HepG2 (cell line): Measurements from ENCODE around the gene CSNK1G3. TPM values are rescaled to one million over a fixed set of nuclear protein-coding genes. Genes with fewer than 3 reads are reported as not detected.

ENCODE experiments used
- GABPA ChIP-seq, 2 experiments: IDR thresholded peaks; 2 replicates each; pipeline ENCODE4 v1.6.1; 2011 to 2016; ENCODE audit warnings: low read depth in 2 of 2, low read length in 1 of 2, missing biosample characterization in 1 of 2, missing genetic modification characterization in 1 of 2
- GATAD2A ChIP-seq: IDR thresholded peaks from 2 replicates; pipeline ENCODE4 v1.6.1; 2016
- HNRNPK ChIP-seq: fragments of 200-400 bp; formaldehyde crosslinking; IDR thresholded peaks from 2 replicates; pipeline ENCODE4 v1.6.1; 2018; ENCODE audit warnings: low read length, low read depth, moderate library complexity, mild to moderate bottlenecking; ENCODE audit not compliant: poor library complexity, severe bottlenecking
- IKZF5 ChIP-seq: IDR thresholded peaks from 2 replicates; pipeline ENCODE4 v1.6.1; 2018; ENCODE audit warnings: missing genetic modification reagents, mild to moderate bottlenecking, missing compliant biosample characterization
- IRF9 ChIP-seq: sonication (generic); formaldehyde crosslinking; IDR thresholded peaks from 2 replicates; pipeline ENCODE4 v1.8.0; 2022; ENCODE audit warnings: missing genetic modification reagents, mild to moderate bottlenecking, borderline replicate concordance
- NAIF1 ChIP-seq: sonication (generic); formaldehyde crosslinking; IDR thresholded peaks from 2 replicates; pipeline ENCODE4 v1.5.0; 2020; ENCODE audit warnings: mild to moderate bottlenecking, missing genetic modification reagents, borderline replicate concordance
- PAWR ChIP-seq: sonication (generic); formaldehyde crosslinking; IDR thresholded peaks from 2 replicates; pipeline ENCODE4 v1.4.0; 2020; ENCODE audit warnings: missing genetic modification reagents, mild to moderate bottlenecking, borderline replicate concordance
- RAD21 ChIP-seq: fragments of 450-650 bp; formaldehyde crosslinking; IDR thresholded peaks from 2 replicates; pipeline ENCODE4 v1.5.0; 2020; ENCODE audit warnings: mild to moderate bottlenecking
- SOX5 ChIP-seq: IDR thresholded peaks from 2 replicates; pipeline ENCODE4 v1.6.1; 2016; ENCODE audit warnings: borderline replicate concordance
- SRSF1 ChIP-seq: fragments of 200-400 bp; formaldehyde crosslinking; optimal IDR thresholded peaks from 2 replicates; pipeline ENCODE3; 2017; ENCODE audit warnings: mild to moderate bottlenecking, low read depth, low read length, moderate library complexity
- ZBTB38 ChIP-seq: sonication (generic); formaldehyde crosslinking; IDR thresholded peaks from 2 replicates; pipeline ENCODE4 v1.5.1; 2020; ENCODE audit warnings: mild to moderate bottlenecking, missing genetic modification reagents
- ZBTB40 ChIP-seq, 2 experiments: fragments of 450-650 bp in 1 of 2; sonication (generic) in 1 of 2; formaldehyde crosslinking in 1 of 2; IDR thresholded peaks; 2 replicates each; pipeline versions ENCODE4 v1.6.1 to v1.8.0; 2016 to 2022; ENCODE audit warnings: antibody characterized with exemption in 1 of 2, mild to moderate bottlenecking in 1 of 2, missing genetic modification reagents in 1 of 2
- ZNF101 ChIP-seq: sonication (generic); formaldehyde crosslinking; IDR thresholded peaks from 2 replicates; pipeline ENCODE4 v1.4.0; 2020; ENCODE audit warnings: mild to moderate bottlenecking, low read depth, missing genetic modification reagents, borderline replicate concordance
- ZNF251 ChIP-seq: sonication (generic); formaldehyde crosslinking; IDR thresholded peaks from 2 replicates; pipeline ENCODE4 v1.9.0; 2021; ENCODE audit warnings: mild to moderate bottlenecking, missing genetic modification reagents
- ZNF724P ChIP-seq: sonication (generic); formaldehyde crosslinking; IDR thresholded peaks from 2 replicates; pipeline ENCODE4 v1.8.0; 2022; ENCODE audit warnings: missing genetic modification reagents, borderline replicate concordance
- ZNF792 ChIP-seq: IDR thresholded peaks from 2 replicates; pipeline ENCODE4 v1.6.1; 2016
- polyA plus RNA-seq, 8 experiments: library from polyadenylated mRNA; depleted of rRNA in 3 of 8; stranded (reverse) in 7 of 8; unstranded in 1 of 8; fragments of >200 nt; fragmentation: Illumina TruSeq in 4 of 8; extraction: Trizol in 4 of 8; gene quantifications; 2 replicates each; pipeline versions ENCODE4 v1.2.1 to v1.2.3, GENCODE V29; 2011 to 2016; ENCODE audit warnings: low read depth in 4 of 8, missing spikeins in 1 of 8, mixed read lengths in 1 of 8; ENCODE audit not compliant: insufficient read depth in 1 of 8
- total RNA-seq, 5 experiments: library from RNA; depleted of rRNA; stranded (reverse); fragments of >200 nt; fragmentation: Illumina TruSeq; extraction: Trizol; gene quantifications; 2 replicates each; pipeline ENCODE4 v1.2.3, GENCODE V29; 2016; ENCODE audit warnings: low read depth in 1 of 5

Gene CSNK1G3
- total and polyA plus RNA-seq, 2 of the 13 experiments (the other 11 are each of a cell fraction or from before 2014, with no cell fraction given): 11.3 to 31.5 TPM

DNA sequence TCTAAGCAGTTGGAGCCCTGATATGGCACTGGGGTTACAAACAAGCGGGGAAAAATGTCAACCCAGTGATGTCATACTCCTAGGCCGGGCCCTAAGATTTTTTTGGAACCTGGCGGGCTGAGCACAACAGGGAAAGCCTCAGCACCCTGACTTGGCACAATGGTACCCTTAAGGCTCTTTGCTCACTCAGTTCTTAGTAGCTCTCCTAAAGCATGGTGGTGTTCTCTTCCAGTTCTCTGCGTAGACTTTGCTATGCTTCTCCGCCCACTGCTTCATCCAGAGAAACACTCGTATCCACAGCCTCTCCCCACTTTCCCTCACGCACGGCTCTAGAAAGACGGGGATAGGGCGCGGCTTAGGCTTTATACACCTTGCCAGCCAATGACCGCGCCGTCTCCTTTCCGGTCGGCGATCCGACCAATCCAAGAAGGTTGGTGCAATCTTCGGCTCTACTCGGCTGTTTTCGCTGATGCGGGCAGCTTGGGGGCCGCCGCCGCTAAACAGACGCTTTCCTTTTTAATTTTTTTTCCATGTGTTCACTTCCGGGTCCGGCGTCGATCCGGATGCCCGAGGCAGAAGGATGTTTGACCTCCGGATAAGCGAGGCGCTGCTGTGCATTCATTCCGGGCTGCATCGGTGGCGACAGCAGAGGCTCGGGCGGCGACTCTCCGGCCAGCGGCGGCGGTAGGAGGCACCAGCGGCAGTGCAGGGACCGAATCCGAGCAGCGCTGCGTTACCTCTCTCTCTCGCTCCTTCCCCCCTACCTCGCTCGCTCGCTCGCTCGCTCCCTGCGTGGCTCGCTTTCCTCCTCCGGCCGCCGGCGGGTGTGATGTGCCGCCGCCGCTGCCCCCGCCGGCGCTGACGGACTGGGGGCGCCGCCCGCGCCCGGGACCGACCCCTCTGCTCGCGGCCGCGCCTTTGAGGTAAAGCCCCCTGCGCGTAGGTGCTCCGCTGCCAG is at the start of gene CSNK1G3 (continued):
- TF ChIP-seq GABPA (IDR thresholded peaks at IDR 0.05; ENCODE audit: low read depth, low read length): peak; percentile 43
- TF ChIP-seq GABPA (CRISPR knock-in tag; IDR thresholded peaks at IDR 0.05; ENCODE audit: low read depth): peak; percentile 91
- 0 out of 2 replicates have a peak, but pooled peaks have one; percentile 77 for TF ChIP-seq IKZF5 (CRISPR knock-in tag)
- TF ChIP-seq ZNF792 (CRISPR knock-in tag): peak; percentile 54; the same call in 1 of the 2 replicates
- TF ChIP-seq NAIF1 (CRISPR knock-in tag): no peak
- TF ChIP-seq ZNF724P (CRISPR knock-in tag): 0 out of 2 replicates have a peak, but pooled peaks have one; percentile 41
- TF ChIP-seq GATAD2A: peak; percentile 54
- no peak for TF ChIP-seq HNRNPK
- peak; percentile 64 for TF ChIP-seq RAD21
- no peak for TF ChIP-seq ZBTB38
- no peak for TF ChIP-seq ZBTB40 (IDR thresholded peaks at IDR 0.05)
- TF ChIP-seq ZBTB40 (CRISPR knock-in tag; IDR thresholded peaks at IDR 0.05): peak; percentile 42; the same call in 1 of the 2 replicates
- peak; percentile 32; the same call in 1 of the 2 replicates for TF ChIP-seq SOX5 (CRISPR knock-in tag)
- TF ChIP-seq PAWR (CRISPR knock-in tag): no peak
- TF ChIP-seq ZNF251 (CRISPR knock-in tag): no peak
- TF ChIP-seq IRF9 (CRISPR knock-in tag): peak; percentile 68; the same call in 1 of the 2 replicates
- TF ChIP-seq ZNF101 (CRISPR knock-in tag): no peak
- peak; percentile 52 for TF ChIP-seq SRSF1
